HepG2 (cell line): ENCODE data around the gene CADM4. TPM values are rescaled to one million over a fixed set of nuclear protein-coding genes. Genes with fewer than 3 reads are reported as not detected.

ENCODE experiments used
- BCL3 ChIP-seq: sonication (generic); formaldehyde crosslinking; IDR thresholded peaks from 2 replicates; pipeline ENCODE4 v1.5.1; 2020; ENCODE audit warnings: mild to moderate bottlenecking, missing genetic modification reagents, moderate library complexity
- GTF2F1 ChIP-seq: fragments of 150-350 bp; IDR thresholded peaks from 2 replicates; pipeline ENCODE4 v1.6.1; 2014; ENCODE audit warnings: low read length
- MED1 ChIP-seq: sonication (generic); formaldehyde crosslinking; IDR thresholded peaks from 2 replicates; pipeline ENCODE4 v1.4.0; 2020; ENCODE audit warnings: missing genetic modification reagents
- MTERF4 ChIP-seq: sonication (generic); formaldehyde crosslinking; IDR thresholded peaks from 2 replicates; pipeline ENCODE4 v1.8.0; 2023; ENCODE audit warnings: mild to moderate bottlenecking, missing genetic modification reagents
- MXI1 ChIP-seq: IDR thresholded peaks from 3 replicates; pipeline ENCODE4 v1.6.1; 2012; ENCODE audit warnings: low read depth, low read length, inconsistent platforms, borderline replicate concordance
- POLR2A ChIP-seq, 2 experiments: IDR thresholded peaks; 2 replicates each; pipeline ENCODE4 v1.6.1; 2011; ENCODE audit warnings: low read depth in 2 of 2, low read length in 2 of 2, mild to moderate bottlenecking in 1 of 2, moderate library complexity in 1 of 2; ENCODE audit not compliant: insufficient read depth in 1 of 2
- SMARCC2 ChIP-seq: fragments of 450-650 bp; IDR thresholded peaks from 2 replicates; pipeline ENCODE4 v1.6.1; 2017; ENCODE audit warnings: antibody characterized with exemption, mild to moderate bottlenecking
- TRIM24 ChIP-seq: sonication (generic); formaldehyde crosslinking; IDR thresholded peaks from 2 replicates; pipeline ENCODE4 v1.8.0; 2022; ENCODE audit warnings: mild to moderate bottlenecking, missing genetic modification reagents
- XBP1 ChIP-seq: sonication (generic); formaldehyde crosslinking; IDR thresholded peaks from 2 replicates; pipeline ENCODE4 v1.5.0; 2020; ENCODE audit warnings: missing genetic modification reagents
- ZNF788 ChIP-seq: sonication (generic); formaldehyde crosslinking; IDR thresholded peaks from 2 replicates; pipeline ENCODE4 v1.5.0; 2020; ENCODE audit warnings: mild to moderate bottlenecking, missing genetic modification reagents, borderline replicate concordance
- ZNF850 ChIP-seq: sonication (generic); formaldehyde crosslinking; conservative IDR thresholded peaks from 2 replicates; pipeline ENCODE4 v1.9.0; 2021; ENCODE audit warnings: mild to moderate bottlenecking, missing genetic modification reagents
- ZNF883 ChIP-seq: sonication (generic); formaldehyde crosslinking; IDR thresholded peaks from 2 replicates; pipeline ENCODE4 v1.5.1; 2020; ENCODE audit warnings: mild to moderate bottlenecking, missing genetic modification reagents; ENCODE audit errors: not compliant biosample characterization
- polyA plus RNA-seq, 8 experiments: library from polyadenylated mRNA; depleted of rRNA in 3 of 8; stranded (reverse) in 7 of 8; unstranded in 1 of 8; fragments of >200 nt; fragmentation: Illumina TruSeq in 4 of 8; extraction: Trizol in 4 of 8; gene quantifications; 2 replicates each; pipeline versions ENCODE4 v1.2.1 to v1.2.3, GENCODE V29; 2011 to 2016; ENCODE audit warnings: low read depth in 4 of 8, missing spikeins in 1 of 8, mixed read lengths in 1 of 8; ENCODE audit not compliant: insufficient read depth in 1 of 8
- total RNA-seq, 5 experiments: library from RNA; depleted of rRNA; stranded (reverse); fragments of >200 nt; fragmentation: Illumina TruSeq; extraction: Trizol; gene quantifications; 2 replicates each; pipeline ENCODE4 v1.2.3, GENCODE V29; 2016; ENCODE audit warnings: low read depth in 1 of 5
- TF ChIP-seq, protein P1 (sequence below): IDR thresholded peaks from 2 replicates; pipeline ENCODE4 v1.6.1; 2018; ENCODE audit warnings: missing genetic modification reagents, mild to moderate bottlenecking, missing compliant biosample characterization
- TF ChIP-seq, protein P2 (sequence below): sonication (generic); formaldehyde crosslinking; IDR thresholded peaks from 2 replicates; pipeline ENCODE4 v1.4.0; 2020; ENCODE audit warnings: mild to moderate bottlenecking, missing genetic modification reagents
- TF ChIP-seq, protein P3 (sequence below): sonication (generic); formaldehyde crosslinking; IDR thresholded peaks from 2 replicates; pipeline ENCODE4 v1.4.0; 2020; ENCODE audit warnings: mild to moderate bottlenecking, low read depth, missing genetic modification reagents
- TF ChIP-seq, protein P4 (sequence below): sonication (generic); formaldehyde crosslinking; IDR thresholded peaks from 2 replicates; pipeline ENCODE4 v1.4.0; 2020; ENCODE audit warnings: missing genetic modification reagents

CADM4 gene
- total and polyA plus RNA-seq, 2 of the 13 experiments (the other 11 are each of a cell fraction or from before 2014, with no cell fraction given), result 8.5 to 16.0 TPM

- TF ChIP-seq, protein P1, sequence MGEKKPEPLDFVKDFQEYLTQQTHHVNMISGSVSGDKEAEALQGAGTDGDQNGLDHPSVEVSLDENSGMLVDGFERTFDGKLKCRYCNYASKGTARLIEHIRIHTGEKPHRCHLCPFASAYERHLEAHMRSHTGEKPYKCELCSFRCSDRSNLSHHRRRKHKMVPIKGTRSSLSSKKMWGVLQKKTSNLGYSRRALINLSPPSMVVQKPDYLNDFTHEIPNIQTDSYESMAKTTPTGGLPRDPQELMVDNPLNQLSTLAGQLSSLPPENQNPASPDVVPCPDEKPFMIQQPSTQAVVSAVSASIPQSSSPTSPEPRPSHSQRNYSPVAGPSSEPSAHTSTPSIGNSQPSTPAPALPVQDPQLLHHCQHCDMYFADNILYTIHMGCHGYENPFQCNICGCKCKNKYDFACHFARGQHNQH, result no peak
- TF ChIP-seq SMARCC2 (no peak), XBP1 (no peak), TRIM24 (CRISPR knock-in tag) (no peak), MED1 (CRISPR knock-in tag) (no peak), ZNF788 (CRISPR knock-in tag) (no peak; the same call in 1 of the 2 replicates), GTF2F1 (no peak), BCL3 (CRISPR knock-in tag) (peak; percentile 65; the same call in 1 of the 2 replicates), POLR2A (IDR thresholded peaks at IDR 0.05; ENCODE audit: insufficient read depth in 1 of 2, low read depth in 2 of 2, low read length in 2 of 2) (peak in 1 of 2 experiments; percentile 66; a peak in 2 of 4 replicates), ZNF883 (CRISPR knock-in tag) (peak; percentile 49), MXI1 (no peak), ZNF850 (no peak), MTERF4 (CRISPR knock-in tag) (0 out of 2 replicates have a peak, but pooled peaks have one; percentile 31)
- TF ChIP-seq, protein P2, sequence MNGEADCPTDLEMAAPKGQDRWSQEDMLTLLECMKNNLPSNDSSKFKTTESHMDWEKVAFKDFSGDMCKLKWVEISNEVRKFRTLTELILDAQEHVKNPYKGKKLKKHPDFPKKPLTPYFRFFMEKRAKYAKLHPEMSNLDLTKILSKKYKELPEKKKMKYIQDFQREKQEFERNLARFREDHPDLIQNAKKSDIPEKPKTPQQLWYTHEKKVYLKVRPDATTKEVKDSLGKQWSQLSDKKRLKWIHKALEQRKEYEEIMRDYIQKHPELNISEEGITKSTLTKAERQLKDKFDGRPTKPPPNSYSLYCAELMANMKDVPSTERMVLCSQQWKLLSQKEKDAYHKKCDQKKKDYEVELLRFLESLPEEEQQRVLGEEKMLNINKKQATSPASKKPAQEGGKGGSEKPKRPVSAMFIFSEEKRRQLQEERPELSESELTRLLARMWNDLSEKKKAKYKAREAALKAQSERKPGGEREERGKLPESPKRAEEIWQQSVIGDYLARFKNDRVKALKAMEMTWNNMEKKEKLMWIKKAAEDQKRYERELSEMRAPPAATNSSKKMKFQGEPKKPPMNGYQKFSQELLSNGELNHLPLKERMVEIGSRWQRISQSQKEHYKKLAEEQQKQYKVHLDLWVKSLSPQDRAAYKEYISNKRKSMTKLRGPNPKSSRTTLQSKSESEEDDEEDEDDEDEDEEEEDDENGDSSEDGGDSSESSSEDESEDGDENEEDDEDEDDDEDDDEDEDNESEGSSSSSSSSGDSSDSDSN (CRISPR knock-in tag), result 0 out of 2 replicates have a peak, but pooled peaks have one; percentile 36
- TF ChIP-seq, protein P3, sequence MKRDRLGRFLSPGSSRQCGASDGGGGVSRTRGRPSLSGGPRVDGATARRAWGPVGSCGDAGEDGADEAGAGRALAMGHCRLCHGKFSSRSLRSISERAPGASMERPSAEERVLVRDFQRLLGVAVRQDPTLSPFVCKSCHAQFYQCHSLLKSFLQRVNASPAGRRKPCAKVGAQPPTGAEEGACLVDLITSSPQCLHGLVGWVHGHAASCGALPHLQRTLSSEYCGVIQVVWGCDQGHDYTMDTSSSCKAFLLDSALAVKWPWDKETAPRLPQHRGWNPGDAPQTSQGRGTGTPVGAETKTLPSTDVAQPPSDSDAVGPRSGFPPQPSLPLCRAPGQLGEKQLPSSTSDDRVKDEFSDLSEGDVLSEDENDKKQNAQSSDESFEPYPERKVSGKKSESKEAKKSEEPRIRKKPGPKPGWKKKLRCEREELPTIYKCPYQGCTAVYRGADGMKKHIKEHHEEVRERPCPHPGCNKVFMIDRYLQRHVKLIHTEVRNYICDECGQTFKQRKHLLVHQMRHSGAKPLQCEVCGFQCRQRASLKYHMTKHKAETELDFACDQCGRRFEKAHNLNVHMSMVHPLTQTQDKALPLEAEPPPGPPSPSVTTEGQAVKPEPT (CRISPR knock-in tag), result no peak
- TF ChIP-seq, protein P4, sequence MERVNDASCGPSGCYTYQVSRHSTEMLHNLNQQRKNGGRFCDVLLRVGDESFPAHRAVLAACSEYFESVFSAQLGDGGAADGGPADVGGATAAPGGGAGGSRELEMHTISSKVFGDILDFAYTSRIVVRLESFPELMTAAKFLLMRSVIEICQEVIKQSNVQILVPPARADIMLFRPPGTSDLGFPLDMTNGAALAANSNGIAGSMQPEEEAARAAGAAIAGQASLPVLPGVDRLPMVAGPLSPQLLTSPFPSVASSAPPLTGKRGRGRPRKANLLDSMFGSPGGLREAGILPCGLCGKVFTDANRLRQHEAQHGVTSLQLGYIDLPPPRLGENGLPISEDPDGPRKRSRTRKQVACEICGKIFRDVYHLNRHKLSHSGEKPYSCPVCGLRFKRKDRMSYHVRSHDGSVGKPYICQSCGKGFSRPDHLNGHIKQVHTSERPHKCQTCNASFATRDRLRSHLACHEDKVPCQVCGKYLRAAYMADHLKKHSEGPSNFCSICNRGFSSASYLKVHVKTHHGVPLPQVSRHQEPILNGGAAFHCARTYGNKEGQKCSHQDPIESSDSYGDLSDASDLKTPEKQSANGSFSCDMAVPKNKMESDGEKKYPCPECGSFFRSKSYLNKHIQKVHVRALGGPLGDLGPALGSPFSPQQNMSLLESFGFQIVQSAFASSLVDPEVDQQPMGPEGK (CRISPR knock-in tag), result no peak
These were observed at the start of gene CADM4 (continued) for GRCh38 chr19:43639519-43640423.
